Breast epithelium (tissue), 3 donors: ENCODE data around the gene ATP5F1B. TPM values are rescaled to one million over a fixed set of nuclear protein-coding genes. Genes with fewer than 3 reads are reported as not detected.

ENCODE experiments used
- total RNA-seq, 3 donors: library from RNA; depleted of rRNA; stranded (reverse); fragments of >200 nt; gene quantifications; one replicate each; pipeline ENCODE4 v1.1.0, GENCODE V29; 2016

ATP5F1B gene
- total RNA-seq, 3 donors from 2014 or later = 310 to 369 (median 328) TPM

Other genes with a start within 250 kb of the ATP5F1B start
- gene TIMELESS, start 196.6 kb downstream of the ATP5F1B start, total RNA-seq = 1 to 10 TPM; 4.5 to 7.2 (median 6.7) TPM
- not detected for gene MIP, start 191.3 kb downstream of the ATP5F1B start, total RNA-seq
- 1 to 10 TPM; 2.9 to 4.8 (median 3.6) TPM for gene SPRYD4, start 177.4 kb downstream of the ATP5F1B start, total RNA-seq
- gene GLS2, start 157.8 kb downstream of the ATP5F1B start, total RNA-seq = 1 to 10 TPM in 2 of 3 donors, under 1 TPM in 1; 0.16 to 5.1 (median 4.6) TPM
- gene RBMS2, start 124.2 kb downstream of the ATP5F1B start, total RNA-seq = 10 to 100 TPM; 22.9 to 27.5 (median 27.2) TPM
- gene BAZ2A, start 15.7 kb downstream of the ATP5F1B start, total RNA-seq = 100 to 1,000 TPM in 1 of 3 donors, 10 to 100 TPM in 2; 80.2 to 104 (median 81.0) TPM
- gene PTGES3, start 42.3 kb upstream of the ATP5F1B start, total RNA-seq = 100 to 1,000 TPM in 2 of 3 donors, 10 to 100 TPM in 1; 85.0 to 134 (median 111) TPM
- 1,000 to 10,000 TPM; 1,363 to 1,488 (median 1,386) TPM for gene NACA, start 79.3 kb upstream of the ATP5F1B start, total RNA-seq
- 10 to 100 TPM in 1 of 3 donors, 1 to 10 TPM in 2; 7.9 to 13.0 (median 8.3) TPM for gene PRIM1, start 106.3 kb upstream of the ATP5F1B start, total RNA-seq
- gene HSD17B6, start 117.3 kb upstream of the ATP5F1B start, total RNA-seq = 1 to 10 TPM in 1 of 3 donors, under 1 TPM in 2; 0.16 to 3.8 (median 0.98) TPM